ENCODE data around the gene NXF2B. TPM values are rescaled to one million over a fixed set of nuclear protein-coding genes. Genes with fewer than 3 reads are reported as not detected.

Gene NXF2B
- total RNA-seq, 3 donors from 2014 or later (not counting 1 experiment from before 2014, with no cell fraction given), result not detected

DNA sequence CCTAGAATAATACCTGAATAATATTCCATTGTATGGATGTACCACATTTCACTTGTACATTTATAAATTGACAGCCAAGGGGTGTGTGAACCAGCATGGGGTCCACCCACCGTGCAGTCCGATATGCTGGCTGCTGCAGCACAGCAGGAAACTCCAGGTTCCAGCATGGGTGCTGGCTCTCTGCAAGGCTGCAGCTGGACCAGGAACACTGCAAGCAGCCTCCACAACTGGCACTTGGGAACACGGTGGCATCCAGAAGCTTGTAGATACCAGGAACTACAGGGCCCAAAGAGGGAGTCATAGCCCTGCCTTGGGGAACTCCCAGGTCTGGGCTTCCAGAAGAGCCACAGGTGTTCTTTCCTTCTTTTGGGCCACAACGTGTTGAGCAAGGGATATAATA, 101.6 kb downstream of the NXF2B start:
- no peak for TF ChIP-seq CTCF (IDR thresholded peaks at IDR 0.05)
- peaks cover 4% of the 10 kb centered on the region for H3K4me1 ChIP-seq (ENCODE audit: control insufficient read depth, insufficient read depth, low read length)
- Mint-ChIP-seq H3K4me3 (no peak overlapping the region), H3K9me3 (no peaks in the 10 kb centered on the region), H3K27me3 (ENCODE audit: low read depth in 2 of 2) (peaks cover 0 to 10% of the 10 kb centered on the region in 2 donors), H3K4me1 (no peaks in the 10 kb centered on the region), H3K27ac (no peak overlapping the region), H3K36me3 (no peaks in the 10 kb centered on the region)
- ATAC-seq (no peak), DNase-seq (no peak)
- no peak overlapping the region for H3K27ac ChIP-seq (ENCODE audit: low read length)
- intact Hi-C loops (cut with micrococcal nuclease), result no loop called here
- no peaks in the 10 kb centered on the region for H3K27me3 ChIP-seq (ENCODE audit: control insufficient read depth, insufficient read depth, low read length)
- H3K4me3 ChIP-seq (ENCODE audit: low read length), result no peak overlapping the region
- 95% methylated on average over 3 of the region's 4 CpGs for WGBS (ENCODE audit: insufficient coverage)
- no peaks in the 10 kb centered on the region for H3K36me3 ChIP-seq (ENCODE audit: control insufficient read depth, insufficient read depth, low read length)
- no peaks in the 10 kb centered on the region for H3K9me3 ChIP-seq (ENCODE audit: control insufficient read depth, insufficient read depth, low read length)

Other genes with a start within 250 kb of the NXF2B start
- gene TCP11X1, start 224.7 kb downstream of the NXF2B start, total RNA-seq, result not detected
- not detected for gene NXF2, start 192.8 kb downstream of the NXF2B start, total RNA-seq
- not detected for gene TCP11X2, start 31.8 kb upstream of the NXF2B start, total RNA-seq
- not detected for gene TMSB15A, start 76.7 kb upstream of the NXF2B start, total RNA-seq
- 10 to 100 TPM in 2 of 3 donors, 1 to 10 TPM in 1; 9.0 to 13.3 (median 13.1) TPM for gene ARMCX5, start 159.5 kb upstream of the NXF2B start, total RNA-seq
- 10 to 100 TPM; 11.2 to 12.6 (median 12.2) TPM for gene GPRASP1, start 211.5 kb upstream of the NXF2B start, total RNA-seq

Data from natural killer cell (primary cell).